Right lobe of liver (tissue), 4 donors: ENCODE results near the gene HOXD8.

Experiments used
- POLR2A ChIP-seq: fragments of 450-650 bp; IDR thresholded peaks from one replicate; pipeline ENCODE4 v1.6.1; 2017; ENCODE audit warnings: antibody characterized with exemption, mild to moderate bottlenecking
- TF ChIP-seq, protein P1 (sequence below), 4 donors: fragments of 200-600 bp in 3 of 4; fragments of 450-650 bp in 1 of 4; IDR thresholded peaks; one replicate each; pipeline versions ENCODE4 v1.5.1 to v1.8.0; 2016 to 2022; ENCODE audit warnings: antibody characterized with exemption in 4 of 4, mild to moderate bottlenecking in 2 of 4
- donor health status: DM: no; HTN: no; CAD: no.
- donor health status: DM: no; HTN: no; CAD: no.
- donor health status: DM: no; HTN: yes; CAD: no.

DNA sequence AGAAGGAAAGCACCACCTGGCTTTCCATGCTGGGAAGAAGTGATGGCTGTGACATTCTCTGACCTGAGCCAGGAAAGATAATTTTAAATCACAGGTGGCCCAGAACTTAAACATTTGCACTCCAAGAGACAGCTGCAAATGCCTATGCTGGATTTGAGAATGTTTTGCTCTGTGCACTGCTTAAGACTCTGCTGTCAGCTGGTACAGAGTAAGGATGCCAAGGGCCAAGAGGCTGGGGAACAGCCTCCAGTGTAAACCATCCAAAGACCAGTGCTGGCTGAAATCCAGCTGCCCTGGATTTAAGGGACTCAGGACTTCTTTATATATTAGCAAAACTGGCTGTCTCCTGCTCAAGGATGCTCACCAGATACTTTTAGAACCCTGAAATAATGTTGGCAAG lies 3.9 kb downstream of the HOXD8 start:
- TF ChIP-seq, protein P1, sequence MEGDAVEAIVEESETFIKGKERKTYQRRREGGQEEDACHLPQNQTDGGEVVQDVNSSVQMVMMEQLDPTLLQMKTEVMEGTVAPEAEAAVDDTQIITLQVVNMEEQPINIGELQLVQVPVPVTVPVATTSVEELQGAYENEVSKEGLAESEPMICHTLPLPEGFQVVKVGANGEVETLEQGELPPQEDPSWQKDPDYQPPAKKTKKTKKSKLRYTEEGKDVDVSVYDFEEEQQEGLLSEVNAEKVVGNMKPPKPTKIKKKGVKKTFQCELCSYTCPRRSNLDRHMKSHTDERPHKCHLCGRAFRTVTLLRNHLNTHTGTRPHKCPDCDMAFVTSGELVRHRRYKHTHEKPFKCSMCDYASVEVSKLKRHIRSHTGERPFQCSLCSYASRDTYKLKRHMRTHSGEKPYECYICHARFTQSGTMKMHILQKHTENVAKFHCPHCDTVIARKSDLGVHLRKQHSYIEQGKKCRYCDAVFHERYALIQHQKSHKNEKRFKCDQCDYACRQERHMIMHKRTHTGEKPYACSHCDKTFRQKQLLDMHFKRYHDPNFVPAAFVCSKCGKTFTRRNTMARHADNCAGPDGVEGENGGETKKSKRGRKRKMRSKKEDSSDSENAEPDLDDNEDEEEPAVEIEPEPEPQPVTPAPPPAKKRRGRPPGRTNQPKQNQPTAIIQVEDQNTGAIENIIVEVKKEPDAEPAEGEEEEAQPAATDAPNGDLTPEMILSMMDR (IDR thresholded peaks at IDR 0.05), result no peak
- no peak for TF ChIP-seq POLR2A
